ENCODE results near the gene SNUPN. TPM values are rescaled to one million over a fixed set of nuclear protein-coding genes. Genes with fewer than 3 reads are reported as not detected.

The SNUPN gene
- total RNA-seq, result 10 to 100 TPM; 41.9 to 44.1 TPM

DNA sequence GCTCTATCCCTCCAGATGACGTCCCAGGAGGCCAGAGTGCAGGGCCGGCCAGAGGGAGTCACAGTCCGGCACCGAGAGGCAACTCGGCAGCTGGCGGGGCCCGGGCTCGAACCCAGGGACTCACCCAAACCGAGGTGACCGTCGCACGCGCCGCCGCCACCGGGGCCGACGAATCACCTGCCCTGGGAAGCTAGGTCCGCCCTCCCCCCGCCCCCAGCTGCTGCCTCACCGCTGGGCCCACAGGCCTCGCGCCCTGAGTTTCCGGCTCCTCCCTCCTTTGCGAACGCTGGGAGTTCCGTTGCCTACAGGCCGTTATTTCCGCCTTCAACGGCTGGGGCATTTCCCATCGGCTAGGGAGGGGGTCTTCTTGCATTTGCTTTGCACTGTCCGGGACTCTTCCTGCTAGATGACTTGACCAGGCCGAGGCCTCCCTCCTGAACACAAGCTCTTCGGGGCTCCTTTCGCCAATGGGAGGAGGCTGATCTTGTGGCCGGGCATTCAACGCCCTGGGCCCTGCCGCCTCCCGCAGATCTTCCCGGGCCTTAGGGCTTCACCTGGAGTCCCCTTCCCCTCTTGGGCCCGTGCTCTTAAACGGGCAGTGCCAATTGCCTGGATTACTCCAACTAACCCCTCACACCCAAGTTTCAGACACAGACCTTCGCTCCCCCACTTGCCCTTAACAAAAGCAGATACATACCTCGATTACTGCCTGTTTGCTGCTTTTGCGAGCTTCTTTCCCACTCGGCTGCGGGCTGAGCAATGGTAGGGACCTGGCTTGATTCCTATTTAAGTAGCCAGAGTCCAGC lies at the start of gene SNUPN:
Gene SNUPN, minus strand, starts transcription at position 184 of the 806 bp plus-strand sequence. CDS start 4,674 bp downstream, outside the sequence.
- ChIA-PET POLR2A (interaction anchor here (1.0 to 2.1 kb wide), 4 partner anchors 14 to 172 kb away, joined by 4 to 18 read pairs (median 8); partner anchors contain the start of genes IMP3, PTPN9 and SIN3A), CTCF (interaction anchor here (0.6 to 3.5 kb wide), 6 partner anchors 12 to 268 kb away, joined by 3 to 28 read pairs (median 9); partner anchors contain the start of genes IMP3 and PTPN9)
- peak within 1 kb of the TSS; percentile 85 for H3K4me3 Mint-ChIP-seq
- H3K9me3 Mint-ChIP-seq, result no peaks in the 10 kb centered on the region
- peak; percentile 95 for DNase-seq
- no peaks in the 10 kb centered on the region for H3K27me3 Mint-ChIP-seq
- peaks cover 46% of the 10 kb centered on the region for H3K4me1 Mint-ChIP-seq
- H3K36me3 Mint-ChIP-seq (ENCODE audit: low read depth), result peaks cover 16% of the 10 kb centered on the region
- H3K27ac Mint-ChIP-seq, result peak within 1 kb of the TSS; percentile 96

DNA sequence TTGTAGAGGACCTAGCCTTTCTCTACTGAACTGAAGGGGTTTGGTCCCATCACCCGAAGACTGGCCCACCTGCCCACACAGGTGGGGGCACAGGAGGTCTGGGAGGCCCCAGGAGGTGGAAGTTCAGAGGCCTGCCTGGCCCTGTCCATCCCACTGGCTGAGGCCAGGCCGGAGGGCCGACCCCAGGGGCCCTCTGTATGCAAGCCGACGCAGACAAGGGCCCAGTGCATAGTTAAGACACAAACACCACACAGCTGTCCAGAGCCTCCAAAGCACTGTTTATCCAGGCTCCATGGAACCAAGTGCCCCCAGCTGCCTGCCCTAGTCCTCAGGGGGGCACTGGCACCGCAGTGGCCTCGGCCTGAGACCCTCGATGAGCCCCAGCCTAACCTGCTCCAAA lies 48.8 kb upstream of the SNUPN start:
- no peaks in the 10 kb centered on the region for H3K27me3 Mint-ChIP-seq
- no peak for DNase-seq
- no peaks in the 10 kb centered on the region for H3K36me3 Mint-ChIP-seq (ENCODE audit: low read depth)
- no peaks in the 10 kb centered on the region for H3K9me3 Mint-ChIP-seq
- ChIA-PET POLR2A (no interaction called here), CTCF (interaction anchor here (0.8 kb wide), 1 partner anchor 141 kb away, joined by 3 read pairs; no protein-coding TSS in a partner anchor)
- H3K4me3 Mint-ChIP-seq, result no peak overlapping the region
- H3K27ac Mint-ChIP-seq, result no peak overlapping the region
- no peaks in the 10 kb centered on the region for H3K4me1 Mint-ChIP-seq

DNA sequence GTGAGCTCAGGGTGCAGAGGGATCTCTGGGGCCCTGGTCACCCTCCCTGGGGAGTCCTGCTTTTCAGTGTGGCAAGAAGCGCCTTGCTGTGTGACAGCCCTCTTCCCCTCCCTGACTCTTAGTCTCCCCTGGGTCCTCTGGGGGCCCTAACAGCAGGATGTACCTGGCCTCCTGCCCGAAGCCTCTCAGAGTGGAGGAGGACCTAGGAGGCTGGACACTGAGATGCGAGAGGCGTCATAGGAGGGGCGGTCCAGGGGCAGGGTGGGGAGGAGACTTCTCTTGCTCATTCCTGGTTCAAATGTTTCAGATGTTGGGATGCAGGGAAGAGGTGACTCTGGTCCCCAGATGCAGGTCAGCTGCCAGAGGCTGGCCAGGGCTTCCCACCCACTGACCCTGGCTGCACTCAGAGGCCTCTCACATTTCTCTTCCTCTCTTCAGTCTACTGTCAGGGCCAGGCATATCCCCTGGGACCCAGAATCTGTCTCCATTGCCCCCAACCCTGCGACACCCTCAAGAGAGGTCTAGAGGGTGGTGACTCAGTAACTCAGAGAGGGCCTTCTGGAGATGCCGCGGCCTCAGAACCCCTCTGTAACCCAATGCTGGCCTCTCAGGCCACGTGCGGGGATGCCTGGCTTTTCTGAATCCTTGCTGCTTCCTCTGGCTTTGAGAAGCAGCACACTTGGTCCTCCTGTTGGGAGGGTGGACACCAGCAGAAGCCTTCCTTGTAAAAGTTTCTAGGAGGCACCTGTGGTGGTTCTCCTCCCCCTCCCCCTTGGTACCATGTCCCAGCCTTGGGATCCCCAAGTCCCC lies 48.1 kb upstream of the SNUPN start:
- Mint-ChIP-seq H3K27ac (no peak overlapping the region), H3K4me3 (no peak overlapping the region), H3K4me1 (no peaks in the 10 kb centered on the region), H3K9me3 (no peaks in the 10 kb centered on the region), H3K36me3 (ENCODE audit: low read depth) (no peaks in the 10 kb centered on the region), H3K27me3 (no peaks in the 10 kb centered on the region)
- DNase-seq, result no peak
- ChIA-PET POLR2A (no interaction called here), CTCF (interaction anchor here (1.1 to 1.3 kb wide), 2 partner anchors 7 to 32 kb away, joined by 3 read pairs; no protein-coding TSS in a partner anchor)

DNA sequence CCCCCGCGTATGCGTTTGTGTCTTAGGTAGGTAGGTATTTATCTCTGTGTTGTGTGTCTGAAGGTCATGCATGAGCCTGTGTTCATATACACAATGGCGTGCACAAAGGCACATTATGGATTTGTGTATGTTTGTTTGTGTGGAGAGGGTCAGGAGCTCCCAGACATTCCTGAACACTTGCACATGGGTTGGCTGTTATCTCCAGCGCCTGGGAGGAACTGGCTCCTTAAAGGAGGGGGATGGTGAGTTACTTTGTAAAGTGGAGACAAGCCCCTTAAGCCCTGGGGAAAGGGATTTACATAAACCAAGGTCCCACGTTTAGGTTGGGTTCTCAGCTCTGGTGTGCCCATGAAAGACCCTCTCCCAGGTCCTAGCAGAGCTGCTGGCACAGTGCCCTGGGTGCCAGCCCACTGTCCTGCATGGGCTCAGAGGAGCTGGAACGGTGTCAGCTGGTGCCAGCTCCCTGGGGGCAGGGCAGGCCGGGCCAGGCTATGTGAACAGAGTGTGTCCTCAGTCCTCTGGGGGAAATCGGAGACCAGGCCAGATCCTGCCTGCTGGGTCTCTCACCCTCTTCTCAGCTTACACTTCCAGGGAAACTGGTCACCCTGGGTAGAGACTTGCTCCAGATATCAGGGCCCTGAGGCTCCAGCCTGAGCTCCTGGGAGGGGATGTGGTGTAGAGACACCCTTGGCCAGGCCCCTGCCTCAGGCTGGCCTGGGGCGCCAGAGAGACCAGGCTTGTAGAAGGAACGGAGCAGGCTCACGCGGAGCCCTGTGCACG lies 47.3 kb upstream of the SNUPN start:
- DNase-seq, result no peak
- Mint-ChIP-seq H3K4me1 (no peaks in the 10 kb centered on the region), H3K27me3 (no peaks in the 10 kb centered on the region), H3K9me3 (no peaks in the 10 kb centered on the region), H3K27ac (no peak overlapping the region), H3K4me3 (no peak overlapping the region), H3K36me3 (ENCODE audit: low read depth) (no peaks in the 10 kb centered on the region)
- POLR2A ChIA-PET, result no interaction called here
- CTCF ChIA-PET, result interaction anchor here (1.1 to 1.3 kb wide), 2 partner anchors 8 to 31 kb away, joined by 3 read pairs; no protein-coding TSS in a partner anchor

DNA sequence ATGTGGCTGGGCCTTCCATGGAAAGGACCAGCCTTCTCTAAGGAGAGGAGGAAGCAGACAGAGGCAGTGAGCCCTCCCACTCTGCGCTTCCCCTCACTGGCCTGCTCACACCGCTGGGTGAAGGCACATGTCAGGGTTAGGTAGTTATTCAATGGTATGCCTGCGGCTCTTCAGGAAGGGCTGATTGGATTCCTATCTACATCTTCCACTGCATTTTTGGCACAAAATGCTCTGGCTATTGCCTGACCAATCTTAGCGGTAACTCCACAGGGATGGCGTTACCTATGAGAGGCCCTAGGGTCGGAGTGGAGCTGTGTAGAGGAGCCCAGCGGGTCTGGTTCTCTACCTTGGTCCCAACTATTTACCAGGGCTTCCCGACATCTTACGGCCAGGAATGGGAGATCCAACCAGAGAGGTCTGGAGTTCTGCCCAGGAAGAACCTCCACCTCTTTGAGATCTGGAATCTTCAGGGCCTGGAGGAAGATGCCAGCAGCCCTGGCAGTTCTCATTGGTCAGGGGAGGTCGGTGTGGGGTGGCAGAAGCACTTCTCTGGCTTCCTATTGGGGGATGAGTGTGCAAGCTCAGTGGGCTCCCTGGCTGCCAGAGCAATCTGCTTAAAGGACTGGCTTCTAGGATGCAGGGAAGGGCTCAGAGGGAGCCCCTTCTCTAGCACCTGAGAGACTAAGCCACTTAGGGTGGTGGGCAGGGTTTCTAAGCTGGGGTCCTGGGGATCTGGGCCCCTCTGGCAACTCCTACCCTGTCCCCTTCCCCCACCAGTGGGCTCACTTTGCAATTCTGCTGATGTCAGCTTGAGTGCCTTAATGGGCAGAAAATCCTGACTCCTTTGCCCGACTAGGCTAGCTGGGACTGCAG lies 46.4 kb upstream of the SNUPN start:
- Mint-ChIP-seq H3K4me3 (no peak overlapping the region), H3K4me1 (no peaks in the 10 kb centered on the region), H3K9me3 (no peaks in the 10 kb centered on the region), H3K36me3 (ENCODE audit: low read depth) (no peaks in the 10 kb centered on the region), H3K27ac (no peak overlapping the region), H3K27me3 (no peaks in the 10 kb centered on the region)
- POLR2A ChIA-PET, result no interaction called here
- CTCF ChIA-PET, result interaction anchor here (1.0 to 1.3 kb wide), 3 partner anchors 9 to 75 kb away, joined by 3 read pairs; no protein-coding TSS in a partner anchor
- DNase-seq, result no peak

DNA sequence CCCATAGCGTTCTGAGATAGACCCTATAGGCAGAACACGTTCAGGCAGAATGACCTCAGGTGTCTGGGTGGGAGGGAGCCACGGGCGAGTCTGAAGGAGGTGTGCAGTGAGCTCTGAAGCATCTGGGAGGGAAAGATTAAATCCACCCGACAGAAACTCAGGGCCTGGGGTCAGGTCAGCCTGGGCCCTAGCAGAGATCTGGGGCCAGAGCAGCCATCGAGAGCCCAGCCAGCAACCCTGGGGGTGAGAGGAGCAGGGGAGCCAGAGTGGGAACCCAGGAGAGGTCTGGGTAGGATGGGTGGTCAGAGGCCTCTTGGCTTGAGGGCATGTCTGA lies 44.3 kb upstream of the SNUPN start:
- H3K4me3 Mint-ChIP-seq, result no peak overlapping the region
- DNase-seq, result no peak
- no peaks in the 10 kb centered on the region for H3K9me3 Mint-ChIP-seq
- ChIA-PET POLR2A (no interaction called here), CTCF (no interaction called here)
- no peak overlapping the region for H3K27ac Mint-ChIP-seq
- H3K27me3 Mint-ChIP-seq, result no peaks in the 10 kb centered on the region
- peaks cover 4% of the 10 kb centered on the region for H3K4me1 Mint-ChIP-seq
- H3K36me3 Mint-ChIP-seq (ENCODE audit: low read depth), result no peaks in the 10 kb centered on the region

DNA sequence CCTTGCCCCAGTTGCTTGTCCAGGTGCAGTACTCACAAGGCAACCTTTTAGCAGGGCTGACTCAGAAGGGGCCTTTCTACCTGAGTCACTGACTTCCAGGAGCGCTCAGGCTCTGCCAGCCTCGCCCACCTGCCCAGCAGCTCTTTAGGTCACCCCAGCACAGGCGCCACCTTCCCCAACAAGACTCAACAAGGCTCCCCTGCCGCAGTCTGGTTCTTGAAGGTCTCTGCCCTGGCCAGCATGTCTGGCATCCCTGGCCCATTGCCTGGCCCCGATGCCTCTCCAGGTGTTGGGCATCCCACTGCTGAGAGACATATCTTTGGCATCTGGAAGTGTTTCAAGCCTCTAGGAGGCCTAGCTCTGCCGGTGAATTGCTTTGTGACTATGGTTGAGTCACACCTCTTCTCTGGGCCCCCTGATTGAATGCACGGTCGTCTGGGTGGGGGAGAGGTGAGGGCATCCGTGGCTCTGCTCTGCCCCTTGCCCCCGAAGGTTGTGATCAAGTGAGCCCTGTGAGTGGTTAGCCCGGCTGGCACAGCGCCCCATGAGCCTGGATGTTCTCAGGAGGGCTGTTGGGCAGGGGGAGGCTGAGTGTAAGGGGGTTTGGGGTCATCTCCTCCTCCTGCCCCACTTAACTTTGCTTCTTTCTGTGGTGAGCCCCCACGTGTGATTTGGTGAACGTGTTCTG lies 43.8 kb upstream of the SNUPN start:
- DNase-seq, result no peak
- CTCF ChIA-PET, result no interaction called here
- H3K9me3 Mint-ChIP-seq, result no peaks in the 10 kb centered on the region
- H3K27ac Mint-ChIP-seq, result no peak overlapping the region
- no peaks in the 10 kb centered on the region for H3K36me3 Mint-ChIP-seq (ENCODE audit: low read depth)
- POLR2A ChIA-PET, result no interaction called here
- no peak overlapping the region for H3K4me3 Mint-ChIP-seq
- peaks cover 4% of the 10 kb centered on the region for H3K4me1 Mint-ChIP-seq
- H3K27me3 Mint-ChIP-seq, result no peaks in the 10 kb centered on the region

DNA sequence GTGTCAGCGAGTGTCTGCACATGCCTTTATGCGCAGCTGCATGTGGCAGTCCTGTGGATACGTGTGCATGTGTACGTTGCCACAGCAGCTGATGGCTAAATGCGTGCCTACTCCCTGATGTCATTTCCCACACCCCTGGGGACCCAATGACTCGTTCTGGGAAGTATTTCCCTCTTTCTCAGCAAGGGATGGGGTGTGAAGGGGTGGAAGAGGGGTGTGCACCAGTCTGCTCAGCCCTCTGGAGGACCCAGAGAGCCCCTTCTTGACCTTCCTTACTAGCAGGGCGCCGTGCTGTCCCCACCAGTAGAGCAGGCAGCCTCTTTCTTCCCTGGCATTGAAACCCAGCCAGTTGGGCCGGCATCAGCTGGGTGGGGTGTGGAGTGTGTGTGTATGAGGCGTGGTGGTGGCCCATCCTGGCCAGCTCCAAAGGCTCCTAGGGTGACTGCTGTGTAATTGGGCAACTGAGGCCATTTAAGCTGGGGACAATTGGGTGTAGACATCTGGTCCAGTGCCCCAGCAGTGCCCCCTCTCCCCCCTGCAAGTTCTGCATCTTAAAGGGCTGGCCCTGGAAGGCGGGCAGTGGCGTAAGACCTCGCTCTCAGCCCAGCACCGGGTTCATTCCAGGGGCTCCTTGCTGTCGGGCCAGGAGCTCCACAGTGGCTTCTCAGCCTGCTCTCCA lies 41.4 kb upstream of the SNUPN start:
- Mint-ChIP-seq H3K9me3 (no peaks in the 10 kb centered on the region), H3K27ac (no peak overlapping the region), H3K36me3 (ENCODE audit: low read depth) (no peaks in the 10 kb centered on the region), H3K4me1 (peaks cover 4% of the 10 kb centered on the region), H3K27me3 (no peaks in the 10 kb centered on the region), H3K4me3 (no peak overlapping the region)
- no peak for DNase-seq
- ChIA-PET POLR2A (no interaction called here), CTCF (no interaction called here)

DNA sequence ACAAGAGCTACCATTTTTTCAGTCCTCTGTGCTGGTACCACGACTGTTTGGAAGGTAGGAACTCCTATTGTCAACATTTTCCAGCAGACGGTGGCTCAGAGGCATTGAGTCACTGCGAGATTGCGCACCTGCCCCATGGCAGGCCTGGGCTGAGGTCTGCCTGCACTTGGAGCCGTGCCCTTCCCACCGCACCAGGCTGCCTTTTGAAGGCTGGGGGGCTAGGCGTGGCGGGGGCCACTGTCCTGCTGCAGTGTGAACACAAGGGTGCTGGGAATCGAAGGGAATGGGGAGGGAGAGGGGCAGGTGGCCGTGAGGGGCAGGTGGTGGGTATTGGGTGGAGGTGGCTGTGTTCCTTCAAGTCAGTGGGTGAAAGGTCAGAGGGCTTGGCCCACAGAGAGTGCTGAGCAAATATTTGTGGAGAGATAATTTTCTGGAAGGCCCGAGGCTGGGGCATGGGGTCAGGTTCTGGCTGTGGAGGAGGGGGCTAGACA lies 38.5 kb upstream of the SNUPN start:
- Mint-ChIP-seq H3K9me3 (no peaks in the 10 kb centered on the region), H3K36me3 (ENCODE audit: low read depth) (no peaks in the 10 kb centered on the region), H3K27ac (no peak overlapping the region), H3K4me3 (no peak overlapping the region), H3K27me3 (no peaks in the 10 kb centered on the region), H3K4me1 (peaks cover 4% of the 10 kb centered on the region)
- POLR2A ChIA-PET, result no interaction called here
- CTCF ChIA-PET, result interaction anchor here (0.8 kb wide), 1 partner anchor 331 kb away, joined by 3 read pairs; no protein-coding TSS in a partner anchor
- no peak for DNase-seq

DNA sequence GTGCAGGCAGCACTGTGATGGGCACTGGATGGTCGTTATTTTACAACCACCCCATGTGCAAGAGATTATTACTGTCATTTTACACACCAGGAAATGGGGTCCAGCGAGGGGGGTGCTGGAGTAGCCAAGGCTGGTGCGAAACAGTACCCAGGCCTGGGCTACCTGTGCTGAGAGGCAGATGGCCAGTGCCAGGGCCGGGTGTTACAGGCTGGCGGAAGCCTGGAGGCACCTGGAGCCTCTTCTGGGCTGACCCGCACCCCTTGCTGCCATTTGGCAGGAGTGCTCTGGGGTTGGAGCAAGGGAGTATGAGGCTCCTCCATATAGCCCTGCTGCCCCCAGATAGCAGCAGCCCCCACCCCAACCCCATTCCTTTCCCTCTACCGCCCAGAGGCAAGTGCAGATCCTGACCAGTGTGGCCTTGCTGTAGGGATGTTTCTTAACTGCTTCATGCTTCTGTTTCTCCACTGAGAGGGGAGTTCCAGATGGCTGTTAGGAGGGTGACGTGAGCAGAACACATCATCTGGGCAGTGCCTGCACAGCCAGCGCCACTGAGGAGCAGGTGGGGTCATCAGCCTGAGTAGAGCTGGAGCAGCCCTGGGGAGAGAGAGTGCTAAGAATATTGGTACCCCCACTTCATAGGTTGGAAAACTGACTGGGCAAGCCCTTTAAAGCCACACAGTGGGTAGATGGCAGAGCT lies 37.4 kb upstream of the SNUPN start:
- no peaks in the 10 kb centered on the region for H3K36me3 Mint-ChIP-seq (ENCODE audit: low read depth)
- DNase-seq, result no peak
- POLR2A ChIA-PET, result no interaction called here
- H3K27ac Mint-ChIP-seq, result no peak overlapping the region
- no peaks in the 10 kb centered on the region for H3K27me3 Mint-ChIP-seq
- H3K4me1 Mint-ChIP-seq, result peaks cover 4% of the 10 kb centered on the region
- H3K4me3 Mint-ChIP-seq, result no peak overlapping the region
- no peaks in the 10 kb centered on the region for H3K9me3 Mint-ChIP-seq
- CTCF ChIA-PET, result interaction anchor here (1.2 kb wide), 1 partner anchor 8 kb away, joined by 3 read pairs; no protein-coding TSS in a partner anchor
